Nephron progenitor cell (in vitro differentiated cells): ENCODE data around the gene LUM.

ENCODE experiments used
- DNase-seq: peaks from one replicate; pipeline ENCODE4 v3.0.0; 2021
- H3K27ac Mint-ChIP-seq: 2 replicates; pipeline ENCODE4 v1.8.0; 2021; ENCODE audit warnings: mild to moderate bottlenecking, moderate library complexity, mixed read lengths
- H3K27me3 Mint-ChIP-seq: 2 replicates; pipeline ENCODE4 v1.8.0; 2021; ENCODE audit warnings: mild to moderate bottlenecking, low read depth, mixed read lengths; ENCODE audit not compliant: poor library complexity
- H3K36me3 Mint-ChIP-seq: 2 replicates; pipeline ENCODE4 v1.8.0; 2021; ENCODE audit warnings: low read depth, mixed read lengths
- H3K4me1 Mint-ChIP-seq: 2 replicates; pipeline ENCODE4 v1.8.0; 2021; ENCODE audit warnings: mixed read lengths
- H3K4me3 Mint-ChIP-seq: 2 replicates; pipeline ENCODE4 v1.8.0; 2021; ENCODE audit warnings: mild to moderate bottlenecking, moderate library complexity, mixed read lengths
- H3K9me3 Mint-ChIP-seq: 2 replicates; pipeline ENCODE4 v1.8.0; 2021; ENCODE audit warnings: mild to moderate bottlenecking, moderate library complexity, mixed read lengths
- TF ChIP-seq, protein P1 (sequence below): fragments of 200-600 bp; sonication (generic); IDR thresholded peaks from 2 replicates; pipeline ENCODE4 v1.5.0; 2021; ENCODE audit warnings: antibody characterized with exemption

Gene LUM

GRCh38 chr12:91070936-91071335 is 40.4 kb downstream of the LUM start:
- Mint-ChIP-seq H3K4me3 (no peak overlapping the region), H3K4me1 (peaks cover 31% of the 10 kb centered on the region), H3K27ac (no peak overlapping the region), H3K9me3 (no peaks in the 10 kb centered on the region), H3K27me3 (no peaks in the 10 kb centered on the region), H3K36me3 (no peaks in the 10 kb centered on the region)
- TF ChIP-seq, protein P1, sequence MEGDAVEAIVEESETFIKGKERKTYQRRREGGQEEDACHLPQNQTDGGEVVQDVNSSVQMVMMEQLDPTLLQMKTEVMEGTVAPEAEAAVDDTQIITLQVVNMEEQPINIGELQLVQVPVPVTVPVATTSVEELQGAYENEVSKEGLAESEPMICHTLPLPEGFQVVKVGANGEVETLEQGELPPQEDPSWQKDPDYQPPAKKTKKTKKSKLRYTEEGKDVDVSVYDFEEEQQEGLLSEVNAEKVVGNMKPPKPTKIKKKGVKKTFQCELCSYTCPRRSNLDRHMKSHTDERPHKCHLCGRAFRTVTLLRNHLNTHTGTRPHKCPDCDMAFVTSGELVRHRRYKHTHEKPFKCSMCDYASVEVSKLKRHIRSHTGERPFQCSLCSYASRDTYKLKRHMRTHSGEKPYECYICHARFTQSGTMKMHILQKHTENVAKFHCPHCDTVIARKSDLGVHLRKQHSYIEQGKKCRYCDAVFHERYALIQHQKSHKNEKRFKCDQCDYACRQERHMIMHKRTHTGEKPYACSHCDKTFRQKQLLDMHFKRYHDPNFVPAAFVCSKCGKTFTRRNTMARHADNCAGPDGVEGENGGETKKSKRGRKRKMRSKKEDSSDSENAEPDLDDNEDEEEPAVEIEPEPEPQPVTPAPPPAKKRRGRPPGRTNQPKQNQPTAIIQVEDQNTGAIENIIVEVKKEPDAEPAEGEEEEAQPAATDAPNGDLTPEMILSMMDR = no peak
- DNase-seq = no peak

DNA sequence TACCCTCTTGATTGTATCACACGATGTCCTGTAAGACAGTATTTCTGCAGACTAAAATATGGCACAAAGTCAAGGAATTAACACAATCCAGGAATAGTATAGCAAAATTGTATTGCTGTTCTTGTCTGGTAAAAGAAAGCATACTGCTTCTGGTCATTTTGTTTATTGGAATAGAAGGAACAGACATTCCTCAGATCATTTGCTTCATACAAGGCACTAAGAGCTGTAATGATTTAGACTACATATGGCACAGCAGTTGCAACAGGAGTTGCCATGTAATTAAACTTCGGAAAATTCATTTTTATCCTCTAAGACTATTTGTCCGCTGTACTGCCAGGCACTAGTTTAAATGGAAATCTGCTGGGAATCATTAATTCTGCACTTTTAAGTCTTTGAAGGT is 45.9 kb downstream of the LUM start:
- Mint-ChIP-seq H3K4me1 (peaks cover 5% of the 10 kb centered on the region), H3K4me3 (no peak overlapping the region), H3K36me3 (no peaks in the 10 kb centered on the region), H3K27ac (no peak overlapping the region), H3K9me3 (no peaks in the 10 kb centered on the region), H3K27me3 (no peaks in the 10 kb centered on the region)
- TF ChIP-seq, protein P1 = no peak
- DNase-seq = no peak

GRCh38 chr12:91064640-91065039 is 46.7 kb downstream of the LUM start:
- no peak for DNase-seq
- no peak overlapping the region for H3K4me3 Mint-ChIP-seq
- peaks cover 5% of the 10 kb centered on the region for H3K4me1 Mint-ChIP-seq
- no peaks in the 10 kb centered on the region for H3K27me3 Mint-ChIP-seq
- no peak overlapping the region for H3K27ac Mint-ChIP-seq
- TF ChIP-seq, protein P1 = no peak
- no peaks in the 10 kb centered on the region for H3K9me3 Mint-ChIP-seq
- H3K36me3 Mint-ChIP-seq = no peaks in the 10 kb centered on the region

DNA sequence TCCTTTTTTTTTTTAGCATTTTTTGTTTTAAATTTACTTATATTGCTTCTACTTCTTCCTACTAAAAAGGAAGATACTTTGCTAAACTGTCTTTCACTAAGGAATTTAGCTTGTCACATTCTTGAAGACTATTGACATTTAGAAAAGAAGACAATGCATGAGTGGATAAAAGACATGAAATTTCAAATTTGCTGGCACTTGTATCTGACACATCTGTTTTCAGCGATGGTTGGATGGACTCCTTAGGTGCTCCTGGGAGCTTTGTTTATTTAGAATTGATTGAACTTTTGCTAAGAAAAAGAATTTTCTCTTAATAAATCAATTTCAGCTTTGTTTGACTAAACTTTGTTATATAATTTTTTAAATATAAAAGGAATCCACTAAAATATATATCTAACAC is 50.2 kb downstream of the LUM start:
- no peak overlapping the region for H3K27ac Mint-ChIP-seq
- no peaks in the 10 kb centered on the region for H3K9me3 Mint-ChIP-seq
- no peak overlapping the region for H3K4me3 Mint-ChIP-seq
- no peak for DNase-seq
- H3K36me3 Mint-ChIP-seq = no peaks in the 10 kb centered on the region
- TF ChIP-seq, protein P1 = no peak
- H3K27me3 Mint-ChIP-seq = no peaks in the 10 kb centered on the region
- H3K4me1 Mint-ChIP-seq = peaks cover 5% of the 10 kb centered on the region

DNA sequence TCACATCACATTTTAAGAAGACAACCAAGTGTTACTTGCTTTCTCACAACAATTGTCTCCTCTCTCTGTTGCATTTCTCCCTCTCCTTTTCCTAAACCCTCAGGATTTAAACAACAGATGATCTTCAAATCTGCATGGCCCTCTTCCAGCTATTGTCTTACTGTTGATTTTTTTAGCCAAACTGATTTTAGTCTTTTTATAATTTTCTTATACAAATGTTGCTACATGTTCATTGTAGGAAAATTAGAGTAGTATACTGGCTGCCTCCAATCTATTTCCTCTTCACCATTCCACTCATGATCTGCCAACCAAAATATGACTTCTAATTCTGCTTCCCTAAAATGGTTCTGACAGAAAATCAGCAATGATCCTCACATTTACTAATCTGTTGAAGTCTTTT is 52.1 kb downstream of the LUM start:
- Mint-ChIP-seq H3K27me3 (no peaks in the 10 kb centered on the region), H3K9me3 (no peaks in the 10 kb centered on the region), H3K36me3 (no peaks in the 10 kb centered on the region), H3K4me1 (peaks cover 5% of the 10 kb centered on the region), H3K4me3 (no peak overlapping the region), H3K27ac (no peak overlapping the region)
- TF ChIP-seq, protein P1 = no peak
- no peak for DNase-seq

- no peak overlapping the region for H3K27ac Mint-ChIP-seq
- H3K4me3 Mint-ChIP-seq = no peak overlapping the region
Observed at GRCh38 chr12:91058786-91059185, 52.5 kb downstream of the LUM start.

More at GRCh38 chr12:91058786-91059185, 52.5 kb downstream of the LUM start:
- DNase-seq = no peak
- Mint-ChIP-seq H3K36me3 (no peaks in the 10 kb centered on the region), H3K9me3 (no peaks in the 10 kb centered on the region), H3K4me1 (peaks cover 5% of the 10 kb centered on the region), H3K27me3 (no peaks in the 10 kb centered on the region)
- TF ChIP-seq, protein P1 = no peak
